Ectodermal cell (in vitro differentiated cells): ENCODE results near the gene SLC12A2.

Experiments used
- H3K27ac ChIP-seq: 2 replicates; pipeline ENCODE4 v1.7.0; 2013; ENCODE audit warnings: mild to moderate bottlenecking, low read depth, low read length; ENCODE audit not compliant: insufficient read depth, poor library complexity, severe bottlenecking
- H3K27me3 ChIP-seq: 2 replicates; pipeline ENCODE4 v1.7.0; 2013; ENCODE audit warnings: mild to moderate bottlenecking, low read length; ENCODE audit not compliant: insufficient read depth, control insufficient read depth, poor library complexity, severe bottlenecking
- H3K36me3 ChIP-seq: one replicate; pipeline ENCODE4 v1.7.0; 2013; ENCODE audit warnings: low read length; ENCODE audit not compliant: control insufficient read depth, insufficient read depth
- H3K4me1 ChIP-seq: one replicate; pipeline ENCODE4 v1.7.0; 2013; ENCODE audit warnings: low read length; ENCODE audit not compliant: control insufficient read depth, insufficient read depth
- H3K4me3 ChIP-seq: 2 replicates; pipeline ENCODE4 v1.7.0; 2013; ENCODE audit warnings: low read depth, low read length, control low read depth; ENCODE audit not compliant: insufficient read depth
- H3K9me3 ChIP-seq: 2 replicates; pipeline ENCODE4 v1.7.0; 2013; ENCODE audit warnings: mild to moderate bottlenecking, low read length, moderate library complexity; ENCODE audit not compliant: control insufficient read depth
- WGBS, 2 experiments: methylation state at CpG; one replicate each; pipeline ENCODE4 v1.1.7; 2013; ENCODE audit warnings: missing lambda C conversion rate in 2 of 2; 5-methylcytosine and 5-hydroxymethylcytosine counted together

SLC12A2 gene

GRCh38 chr5:128118214-128118613 is 34.6 kb downstream of the SLC12A2 start:
- Histone ChIP-seq H3K4me3 (no peak overlapping the region), H3K27ac (no peak overlapping the region), H3K9me3 (no peaks in the 10 kb centered on the region), H3K36me3 (peaks cover 3% of the 10 kb centered on the region), H3K4me1 (no peaks in the 10 kb centered on the region), H3K27me3 (no peaks in the 10 kb centered on the region)
- 96 to 100% methylated on average over 2 of the region's 2 CpGs for WGBS, 2 experiments

- no peaks in the 10 kb centered on the region for H3K9me3 ChIP-seq
- H3K27ac ChIP-seq, result no peak overlapping the region
- H3K4me1 ChIP-seq, result no peaks in the 10 kb centered on the region
- 86 to 97% methylated on average over 3 to 4 of the region's 4 CpGs for WGBS, 2 experiments
- H3K27me3 ChIP-seq, result no peaks in the 10 kb centered on the region
- H3K36me3 ChIP-seq, result no peaks in the 10 kb centered on the region
- no peak overlapping the region for H3K4me3 ChIP-seq
Observed at GRCh38 chr5:128121651-128122050, 38.1 kb downstream of the SLC12A2 start.

- H3K36me3 ChIP-seq, result no peaks in the 10 kb centered on the region
- H3K4me3 ChIP-seq, result no peak overlapping the region
- no peaks in the 10 kb centered on the region for H3K27me3 ChIP-seq
- WGBS, 2 experiments, result 83 to 97% methylated on average over 1 of the region's 1 CpG
- H3K4me1 ChIP-seq, result no peaks in the 10 kb centered on the region
- no peaks in the 10 kb centered on the region for H3K9me3 ChIP-seq
- no peak overlapping the region for H3K27ac ChIP-seq
Observed at GRCh38 chr5:128123936-128124335, 40.4 kb downstream of the SLC12A2 start.

GRCh38 chr5:128126241-128126640 is 42.7 kb downstream of the SLC12A2 start:
- no peaks in the 10 kb centered on the region for H3K4me1 ChIP-seq
- WGBS, 2 experiments, result 79 to 91% methylated on average over 2 of the region's 2 CpGs
- H3K27me3 ChIP-seq, result no peaks in the 10 kb centered on the region
- no peak overlapping the region for H3K27ac ChIP-seq
- H3K36me3 ChIP-seq, result no peaks in the 10 kb centered on the region
- H3K9me3 ChIP-seq, result no peaks in the 10 kb centered on the region
- H3K4me3 ChIP-seq, result no peak overlapping the region

- H3K4me1 ChIP-seq, result no peaks in the 10 kb centered on the region
- no peak overlapping the region for H3K4me3 ChIP-seq
- WGBS, 2 experiments, result 89 to 100% methylated on average over 1 of the region's 1 CpG
- H3K9me3 ChIP-seq, result no peaks in the 10 kb centered on the region
- H3K36me3 ChIP-seq, result no peaks in the 10 kb centered on the region
- H3K27ac ChIP-seq, result no peak overlapping the region
- H3K27me3 ChIP-seq, result no peaks in the 10 kb centered on the region
Observed at GRCh38 chr5:128132499-128132898, 48.9 kb downstream of the SLC12A2 start.

- Histone ChIP-seq H3K27ac (no peak overlapping the region), H3K27me3 (no peaks in the 10 kb centered on the region), H3K4me1 (no peaks in the 10 kb centered on the region), H3K36me3 (no peaks in the 10 kb centered on the region), H3K4me3 (no peak overlapping the region), H3K9me3 (no peaks in the 10 kb centered on the region)
Observed at GRCh38 chr5:128135286-128135685, 51.7 kb downstream of the SLC12A2 start.

GRCh38 chr5:128143911-128144310 is 60.3 kb downstream of the SLC12A2 start:
- no peaks in the 10 kb centered on the region for H3K4me1 ChIP-seq
- 94 to 98% methylated on average over 2 of the region's 2 CpGs for WGBS, 2 experiments
- no peak overlapping the region for H3K27ac ChIP-seq
- H3K36me3 ChIP-seq, result no peaks in the 10 kb centered on the region
- no peak overlapping the region for H3K4me3 ChIP-seq
- H3K27me3 ChIP-seq, result no peaks in the 10 kb centered on the region
- no peaks in the 10 kb centered on the region for H3K9me3 ChIP-seq

- H3K27me3 ChIP-seq, result no peaks in the 10 kb centered on the region
- H3K9me3 ChIP-seq, result no peaks in the 10 kb centered on the region
- no peak overlapping the region for H3K27ac ChIP-seq
- no peaks in the 10 kb centered on the region for H3K4me1 ChIP-seq
- WGBS, 2 experiments, result 88 to 93% methylated on average over 1 of the region's 1 CpG
- no peak overlapping the region for H3K4me3 ChIP-seq
- H3K36me3 ChIP-seq, result no peaks in the 10 kb centered on the region
Observed at GRCh38 chr5:128144491-128144890, 60.9 kb downstream of the SLC12A2 start.

- Histone ChIP-seq H3K27ac (no peak overlapping the region), H3K4me1 (no peaks in the 10 kb centered on the region), H3K9me3 (no peaks in the 10 kb centered on the region), H3K4me3 (no peak overlapping the region), H3K27me3 (no peaks in the 10 kb centered on the region), H3K36me3 (no peaks in the 10 kb centered on the region)
- 93 to 100% methylated on average over 2 of the region's 2 CpGs for WGBS, 2 experiments
Observed at GRCh38 chr5:128146671-128147070, 63.1 kb downstream of the SLC12A2 start.

GRCh38 chr5:128154943-128155342 is 71.4 kb downstream of the SLC12A2 start:
- Histone ChIP-seq H3K4me1 (no peaks in the 10 kb centered on the region), H3K9me3 (no peaks in the 10 kb centered on the region), H3K4me3 (no peak overlapping the region), H3K36me3 (peaks cover 6% of the 10 kb centered on the region), H3K27me3 (no peaks in the 10 kb centered on the region), H3K27ac (no peak overlapping the region)
- WGBS, 2 experiments, result 95 to 97% methylated on average over 2 of the region's 3 CpGs

GRCh38 chr5:128155776-128156175 is 72.2 kb downstream of the SLC12A2 start:
- Histone ChIP-seq H3K36me3 (peaks cover 6% of the 10 kb centered on the region), H3K4me3 (no peak overlapping the region), H3K4me1 (no peaks in the 10 kb centered on the region), H3K27me3 (no peaks in the 10 kb centered on the region), H3K27ac (no peak overlapping the region), H3K9me3 (no peaks in the 10 kb centered on the region)
